PC-3 (cell line): Measurements from ENCODE around the gene OR2B2. TPM values are rescaled to one million over a fixed set of nuclear protein-coding genes. Genes with fewer than 3 reads are reported as not detected.

ENCODE experiments used
- total RNA-seq: library from RNA; depleted of rRNA; stranded (reverse); fragments of >200 nt; gene quantifications from 2 replicates; pipeline ENCODE4 v1.2.3, GENCODE V29; 2014; rRNA removed

OR2B2 gene
- total RNA-seq, 1 experiment from 2014 or later: not detected

Other genes with a start within 250 kb of the OR2B2 start
- gene OR2B6, start 44.8 kb upstream of the OR2B2 start, total RNA-seq: not detected in 2 replicates
- gene ZNF165, start 168.2 kb upstream of the OR2B2 start, total RNA-seq: 8.9 and 12.1 TPM in 2 replicates
- gene ZSCAN16, start 212.2 kb upstream of the OR2B2 start, total RNA-seq: 4.5 and 8.1 TPM in 2 replicates
- 10.3 and 12.0 TPM in 2 replicates for gene ZKSCAN8, start 229.5 kb upstream of the OR2B2 start, total RNA-seq